ENCODE measurements around the gene UBL4A. TPM values are rescaled to one million over a fixed set of nuclear protein-coding genes. Genes with fewer than 3 reads are reported as not detected.

Gene UBL4A
- total and polyA plus RNA-seq, 2 of the 13 experiments (the other 11 are each of a cell fraction or from before 2014, with no cell fraction given), result 16.8 to 25.5 TPM

DNA sequence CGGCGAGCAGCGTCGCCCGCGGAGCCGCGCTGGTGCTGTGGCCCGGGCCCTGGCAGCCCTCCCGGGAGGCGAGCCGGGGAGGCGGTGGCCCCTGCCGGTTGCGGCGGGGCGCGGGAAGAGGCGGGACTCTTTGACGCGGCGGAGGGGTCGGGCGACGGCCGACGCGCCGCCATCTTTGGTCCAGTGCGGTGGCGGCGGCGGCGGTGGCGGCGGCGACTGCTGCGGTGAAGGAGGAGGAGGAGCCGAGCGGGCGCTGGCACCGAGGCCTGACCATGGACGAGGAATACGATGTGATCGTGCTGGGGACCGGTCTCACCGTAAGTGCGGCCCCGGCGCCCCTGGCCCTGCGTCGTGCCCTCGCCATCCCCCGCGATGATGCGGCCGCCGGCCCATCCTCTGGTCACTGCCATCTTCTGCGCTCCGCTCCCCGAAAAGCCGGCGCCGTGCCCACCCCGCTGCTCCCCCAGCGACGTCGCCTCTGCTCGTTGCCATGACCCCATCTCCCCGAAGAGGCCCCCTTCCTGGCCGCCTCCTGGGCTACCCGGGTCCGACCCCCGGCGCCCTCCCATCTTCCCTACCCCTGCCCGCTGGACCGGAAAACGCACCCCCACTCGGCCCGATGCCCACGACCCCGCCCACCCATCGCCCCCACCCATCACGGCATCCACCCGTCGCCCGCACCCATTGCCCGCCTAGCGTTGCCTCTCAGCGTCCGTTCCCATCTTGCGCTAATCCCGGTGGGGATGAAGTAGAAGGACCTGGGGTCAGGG lies 49.2 kb downstream of the UBL4A start, which contains the start of gene GDI1 (continued):
- TF ChIP-seq, protein P1, sequence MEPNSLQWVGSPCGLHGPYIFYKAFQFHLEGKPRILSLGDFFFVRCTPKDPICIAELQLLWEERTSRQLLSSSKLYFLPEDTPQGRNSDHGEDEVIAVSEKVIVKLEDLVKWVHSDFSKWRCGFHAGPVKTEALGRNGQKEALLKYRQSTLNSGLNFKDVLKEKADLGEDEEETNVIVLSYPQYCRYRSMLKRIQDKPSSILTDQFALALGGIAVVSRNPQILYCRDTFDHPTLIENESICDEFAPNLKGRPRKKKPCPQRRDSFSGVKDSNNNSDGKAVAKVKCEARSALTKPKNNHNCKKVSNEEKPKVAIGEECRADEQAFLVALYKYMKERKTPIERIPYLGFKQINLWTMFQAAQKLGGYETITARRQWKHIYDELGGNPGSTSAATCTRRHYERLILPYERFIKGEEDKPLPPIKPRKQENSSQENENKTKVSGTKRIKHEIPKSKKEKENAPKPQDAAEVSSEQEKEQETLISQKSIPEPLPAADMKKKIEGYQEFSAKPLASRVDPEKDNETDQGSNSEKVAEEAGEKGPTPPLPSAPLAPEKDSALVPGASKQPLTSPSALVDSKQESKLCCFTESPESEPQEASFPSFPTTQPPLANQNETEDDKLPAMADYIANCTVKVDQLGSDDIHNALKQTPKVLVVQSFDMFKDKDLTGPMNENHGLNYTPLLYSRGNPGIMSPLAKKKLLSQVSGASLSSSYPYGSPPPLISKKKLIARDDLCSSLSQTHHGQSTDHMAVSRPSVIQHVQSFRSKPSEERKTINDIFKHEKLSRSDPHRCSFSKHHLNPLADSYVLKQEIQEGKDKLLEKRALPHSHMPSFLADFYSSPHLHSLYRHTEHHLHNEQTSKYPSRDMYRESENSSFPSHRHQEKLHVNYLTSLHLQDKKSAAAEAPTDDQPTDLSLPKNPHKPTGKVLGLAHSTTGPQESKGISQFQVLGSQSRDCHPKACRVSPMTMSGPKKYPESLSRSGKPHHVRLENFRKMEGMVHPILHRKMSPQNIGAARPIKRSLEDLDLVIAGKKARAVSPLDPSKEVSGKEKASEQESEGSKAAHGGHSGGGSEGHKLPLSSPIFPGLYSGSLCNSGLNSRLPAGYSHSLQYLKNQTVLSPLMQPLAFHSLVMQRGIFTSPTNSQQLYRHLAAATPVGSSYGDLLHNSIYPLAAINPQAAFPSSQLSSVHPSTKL (CRISPR knock-in tag; IDR thresholded peaks at IDR 0.05), result no peak
- TF ChIP-seq ZNF792 (CRISPR knock-in tag; IDR thresholded peaks at IDR 0.05) (no peak), KDM6A (CRISPR knock-in tag; IDR thresholded peaks at IDR 0.05; ENCODE audit: low read depth) (no peak), MYC (CRISPR knock-in tag; IDR thresholded peaks at IDR 0.05; ENCODE audit: borderline replicate concordance) (peak; percentile 29; the same call in 1 of the 2 replicates), ZNF547 (CRISPR knock-in tag; IDR thresholded peaks at IDR 0.05) (no peak), IKZF1 (IDR thresholded peaks at IDR 0.05) (no peak), PHF8 (CRISPR knock-in tag; IDR thresholded peaks at IDR 0.05) (peak; percentile 47; the same call in 1 of the 2 replicates), CHD2 (IDR thresholded peaks at IDR 0.05; ENCODE audit: low read depth, low read length) (peak; percentile 31; the same call in 1 of the 2 replicates), ZSCAN12 (CRISPR knock-in tag; IDR thresholded peaks at IDR 0.05) (no peak), ZFP62 (CRISPR knock-in tag; IDR thresholded peaks at IDR 0.05) (no peak), ZBTB14 (CRISPR knock-in tag; IDR thresholded peaks at IDR 0.05) (peak; percentile 38; the same call in 1 of the 2 replicates), MNT (IDR thresholded peaks at IDR 0.05) (no peak)
- TF ChIP-seq, protein P2, sequence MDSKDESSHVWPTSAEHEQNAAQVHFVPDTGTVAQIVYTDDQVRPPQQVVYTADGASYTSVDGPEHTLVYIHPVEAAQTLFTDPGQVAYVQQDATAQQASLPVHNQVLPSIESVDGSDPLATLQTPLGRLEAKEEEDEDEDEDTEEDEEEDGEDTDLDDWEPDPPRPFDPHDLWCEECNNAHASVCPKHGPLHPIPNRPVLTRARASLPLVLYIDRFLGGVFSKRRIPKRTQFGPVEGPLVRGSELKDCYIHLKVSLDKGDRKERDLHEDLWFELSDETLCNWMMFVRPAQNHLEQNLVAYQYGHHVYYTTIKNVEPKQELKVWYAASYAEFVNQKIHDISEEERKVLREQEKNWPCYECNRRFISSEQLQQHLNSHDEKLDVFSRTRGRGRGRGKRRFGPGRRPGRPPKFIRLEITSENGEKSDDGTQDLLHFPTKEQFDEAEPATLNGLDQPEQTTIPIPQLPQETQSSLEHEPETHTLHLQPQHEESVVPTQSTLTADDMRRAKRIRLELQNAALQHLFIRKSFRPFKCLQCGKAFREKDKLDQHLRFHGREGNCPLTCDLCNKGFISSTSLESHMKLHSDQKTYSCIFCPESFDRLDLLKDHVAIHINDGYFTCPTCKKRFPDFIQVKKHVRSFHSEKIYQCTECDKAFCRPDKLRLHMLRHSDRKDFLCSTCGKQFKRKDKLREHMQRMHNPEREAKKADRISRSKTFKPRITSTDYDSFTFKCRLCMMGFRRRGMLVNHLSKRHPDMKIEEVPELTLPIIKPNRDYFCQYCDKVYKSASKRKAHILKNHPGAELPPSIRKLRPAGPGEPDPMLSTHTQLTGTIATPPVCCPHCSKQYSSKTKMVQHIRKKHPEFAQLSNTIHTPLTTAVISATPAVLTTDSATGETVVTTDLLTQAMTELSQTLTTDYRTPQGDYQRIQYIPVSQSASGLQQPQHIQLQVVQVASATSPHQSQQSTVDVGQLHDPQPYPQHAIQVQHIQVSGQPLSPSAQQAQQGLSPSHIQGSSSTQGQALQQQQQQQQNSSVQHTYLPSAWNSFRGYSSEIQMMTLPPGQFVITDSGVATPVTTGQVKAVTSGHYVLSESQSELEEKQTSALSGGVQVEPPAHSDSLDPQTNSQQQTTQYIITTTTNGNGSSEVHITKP (CRISPR knock-in tag; IDR thresholded peaks at IDR 0.05; ENCODE audit: low read depth), result no peak
- TF ChIP-seq, protein P3, sequence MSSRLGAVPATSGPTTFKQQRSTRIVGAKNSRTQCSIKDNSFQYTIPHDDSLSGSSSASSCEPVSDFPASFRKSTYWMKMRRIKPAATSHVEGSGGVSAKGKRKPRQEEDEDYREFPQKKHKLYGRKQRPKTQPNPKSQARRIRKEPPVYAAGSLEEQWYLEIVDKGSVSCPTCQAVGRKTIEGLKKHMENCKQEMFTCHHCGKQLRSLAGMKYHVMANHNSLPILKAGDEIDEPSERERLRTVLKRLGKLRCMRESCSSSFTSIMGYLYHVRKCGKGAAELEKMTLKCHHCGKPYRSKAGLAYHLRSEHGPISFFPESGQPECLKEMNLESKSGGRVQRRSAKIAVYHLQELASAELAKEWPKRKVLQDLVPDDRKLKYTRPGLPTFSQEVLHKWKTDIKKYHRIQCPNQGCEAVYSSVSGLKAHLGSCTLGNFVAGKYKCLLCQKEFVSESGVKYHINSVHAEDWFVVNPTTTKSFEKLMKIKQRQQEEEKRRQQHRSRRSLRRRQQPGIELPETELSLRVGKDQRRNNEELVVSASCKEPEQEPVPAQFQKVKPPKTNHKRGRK (CRISPR knock-in tag; IDR thresholded peaks at IDR 0.05), result no peak
